Testis (tissue), 2 donors: ENCODE data around the gene SLC46A2.

Experiments
- POLR2A ChIP-seq: fragments of 450-650 bp; IDR thresholded peaks from one replicate; pipeline ENCODE4 v1.6.1; 2017; ENCODE audit warnings: antibody characterized with exemption, mild to moderate bottlenecking, moderate library complexity
- TF ChIP-seq, protein P1 (sequence below), 3 experiments: fragments of 450-650 bp in 2 of 3; fragments of 200-600 bp in 1 of 3; sonication (generic) in 1 of 3; IDR thresholded peaks; one replicate each; pipeline ENCODE4 v1.5.1; 2016 to 2019; ENCODE audit warnings: antibody characterized with exemption in 3 of 3, mild to moderate bottlenecking in 2 of 3, moderate library complexity in 1 of 3

DNA sequence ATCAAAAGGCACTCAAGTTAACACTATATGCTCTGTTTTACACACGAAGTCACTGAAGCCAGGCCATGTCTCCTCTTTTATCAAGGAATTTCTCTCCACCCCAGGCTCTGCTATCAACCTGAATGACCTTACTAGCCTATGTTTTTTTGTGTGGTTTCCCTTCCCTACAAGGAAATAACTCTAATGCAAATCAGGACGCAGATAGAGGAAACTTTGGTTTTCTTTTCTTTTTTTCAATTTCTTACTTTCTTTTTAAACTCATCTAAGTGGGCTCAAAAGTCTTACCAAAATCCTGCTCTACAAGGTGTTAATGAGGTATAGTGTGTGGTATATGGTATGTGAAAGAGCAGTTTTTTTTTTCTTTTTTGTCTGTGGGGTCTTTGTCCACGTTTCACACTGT lies 5.5 kb upstream of the SLC46A2 start:
- TF ChIP-seq, protein P1, sequence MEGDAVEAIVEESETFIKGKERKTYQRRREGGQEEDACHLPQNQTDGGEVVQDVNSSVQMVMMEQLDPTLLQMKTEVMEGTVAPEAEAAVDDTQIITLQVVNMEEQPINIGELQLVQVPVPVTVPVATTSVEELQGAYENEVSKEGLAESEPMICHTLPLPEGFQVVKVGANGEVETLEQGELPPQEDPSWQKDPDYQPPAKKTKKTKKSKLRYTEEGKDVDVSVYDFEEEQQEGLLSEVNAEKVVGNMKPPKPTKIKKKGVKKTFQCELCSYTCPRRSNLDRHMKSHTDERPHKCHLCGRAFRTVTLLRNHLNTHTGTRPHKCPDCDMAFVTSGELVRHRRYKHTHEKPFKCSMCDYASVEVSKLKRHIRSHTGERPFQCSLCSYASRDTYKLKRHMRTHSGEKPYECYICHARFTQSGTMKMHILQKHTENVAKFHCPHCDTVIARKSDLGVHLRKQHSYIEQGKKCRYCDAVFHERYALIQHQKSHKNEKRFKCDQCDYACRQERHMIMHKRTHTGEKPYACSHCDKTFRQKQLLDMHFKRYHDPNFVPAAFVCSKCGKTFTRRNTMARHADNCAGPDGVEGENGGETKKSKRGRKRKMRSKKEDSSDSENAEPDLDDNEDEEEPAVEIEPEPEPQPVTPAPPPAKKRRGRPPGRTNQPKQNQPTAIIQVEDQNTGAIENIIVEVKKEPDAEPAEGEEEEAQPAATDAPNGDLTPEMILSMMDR (IDR thresholded peaks at IDR 0.05) = no peak
- TF ChIP-seq POLR2A = no peak
